Measurements from ENCODE around the gene FYCO1. TPM values are rescaled to one million over a fixed set of nuclear protein-coding genes. Genes with fewer than 3 reads are reported as not detected.

Gene FYCO1
- total RNA-seq, 1 donor from 2014 or later, result 56.2 TPM

DNA sequence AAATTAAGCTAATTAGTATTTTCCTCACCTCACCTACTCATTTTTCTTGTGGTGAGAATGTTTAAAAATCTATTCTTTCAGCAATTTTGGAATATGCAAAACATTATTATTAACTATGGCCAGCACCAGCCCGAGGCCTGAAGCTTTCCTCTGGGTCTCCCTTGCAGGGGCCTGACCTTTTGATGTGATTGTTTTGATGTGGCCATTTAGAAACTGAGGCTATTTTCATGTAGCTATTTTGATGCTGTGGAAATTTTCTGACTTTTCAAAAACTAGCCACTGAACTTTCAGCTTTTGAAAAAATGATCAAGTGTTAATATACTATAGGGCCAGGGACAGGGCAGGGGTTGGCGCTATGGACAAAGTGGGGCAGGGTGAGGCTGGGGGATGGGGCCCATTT is 117.5 kb downstream of the FYCO1 start:
- no peaks in the 10 kb centered on the region for H3K9me3 ChIP-seq
- DNase-seq (ENCODE audit: low spot score in 2 of 2), result no peak
- H3K36me3 ChIP-seq, result no peaks in the 10 kb centered on the region
- H3K4me3 ChIP-seq, result no peak overlapping the region
- TF ChIP-seq, protein P1, sequence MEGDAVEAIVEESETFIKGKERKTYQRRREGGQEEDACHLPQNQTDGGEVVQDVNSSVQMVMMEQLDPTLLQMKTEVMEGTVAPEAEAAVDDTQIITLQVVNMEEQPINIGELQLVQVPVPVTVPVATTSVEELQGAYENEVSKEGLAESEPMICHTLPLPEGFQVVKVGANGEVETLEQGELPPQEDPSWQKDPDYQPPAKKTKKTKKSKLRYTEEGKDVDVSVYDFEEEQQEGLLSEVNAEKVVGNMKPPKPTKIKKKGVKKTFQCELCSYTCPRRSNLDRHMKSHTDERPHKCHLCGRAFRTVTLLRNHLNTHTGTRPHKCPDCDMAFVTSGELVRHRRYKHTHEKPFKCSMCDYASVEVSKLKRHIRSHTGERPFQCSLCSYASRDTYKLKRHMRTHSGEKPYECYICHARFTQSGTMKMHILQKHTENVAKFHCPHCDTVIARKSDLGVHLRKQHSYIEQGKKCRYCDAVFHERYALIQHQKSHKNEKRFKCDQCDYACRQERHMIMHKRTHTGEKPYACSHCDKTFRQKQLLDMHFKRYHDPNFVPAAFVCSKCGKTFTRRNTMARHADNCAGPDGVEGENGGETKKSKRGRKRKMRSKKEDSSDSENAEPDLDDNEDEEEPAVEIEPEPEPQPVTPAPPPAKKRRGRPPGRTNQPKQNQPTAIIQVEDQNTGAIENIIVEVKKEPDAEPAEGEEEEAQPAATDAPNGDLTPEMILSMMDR (IDR thresholded peaks at IDR 0.05), result no peak
- intact Hi-C loops (cut with DNase I), result no loop called here
- no peaks in the 10 kb centered on the region for H3K4me1 ChIP-seq
- no peaks in the 10 kb centered on the region for H3K27me3 ChIP-seq
- H3K27ac ChIP-seq, result no peak overlapping the region

- no peaks in the 10 kb centered on the region for H3K36me3 ChIP-seq
- H3K9me3 ChIP-seq, result no peaks in the 10 kb centered on the region
- TF ChIP-seq, protein P1 (IDR thresholded peaks at IDR 0.05), result no peak
- no peak for DNase-seq (ENCODE audit: low spot score in 2 of 2)
- no peak overlapping the region for H3K27ac ChIP-seq
- H3K4me1 ChIP-seq, result no peaks in the 10 kb centered on the region
- no peaks in the 10 kb centered on the region for H3K27me3 ChIP-seq
- intact Hi-C loops (cut with DNase I), result no loop called here
- H3K4me3 ChIP-seq, result no peak overlapping the region
Measured at GRCh38 chr3:45874677-45875346, 120.8 kb downstream of the FYCO1 start.

DNA sequence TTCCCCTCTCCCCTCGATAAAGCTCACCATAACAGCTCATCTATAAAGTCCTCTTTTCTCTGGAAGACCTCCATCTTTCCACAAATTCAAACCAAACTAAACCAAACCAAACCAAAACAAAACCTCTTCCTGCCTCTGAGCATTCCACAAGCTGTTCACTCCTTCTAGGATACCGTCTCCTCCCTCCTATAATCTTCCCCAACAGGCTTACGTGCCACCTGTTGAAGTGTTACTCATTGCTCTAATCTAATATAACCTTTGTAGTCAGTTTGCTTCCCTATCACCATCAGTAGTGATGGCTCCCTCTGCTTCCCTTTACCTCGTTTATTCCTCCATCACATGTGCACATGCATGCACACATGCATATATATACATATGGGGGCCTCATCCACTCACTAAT is 122.0 kb downstream of the FYCO1 start:
- H3K27ac ChIP-seq, result no peak overlapping the region
- H3K4me3 ChIP-seq, result no peak overlapping the region
- no peaks in the 10 kb centered on the region for H3K9me3 ChIP-seq
- H3K27me3 ChIP-seq, result no peaks in the 10 kb centered on the region
- TF ChIP-seq, protein P1 (IDR thresholded peaks at IDR 0.05), result no peak
- intact Hi-C loops (cut with DNase I), result no loop called here
- H3K4me1 ChIP-seq, result no peaks in the 10 kb centered on the region
- H3K36me3 ChIP-seq, result no peaks in the 10 kb centered on the region
- DNase-seq (ENCODE audit: low spot score in 2 of 2), result no peak

DNA sequence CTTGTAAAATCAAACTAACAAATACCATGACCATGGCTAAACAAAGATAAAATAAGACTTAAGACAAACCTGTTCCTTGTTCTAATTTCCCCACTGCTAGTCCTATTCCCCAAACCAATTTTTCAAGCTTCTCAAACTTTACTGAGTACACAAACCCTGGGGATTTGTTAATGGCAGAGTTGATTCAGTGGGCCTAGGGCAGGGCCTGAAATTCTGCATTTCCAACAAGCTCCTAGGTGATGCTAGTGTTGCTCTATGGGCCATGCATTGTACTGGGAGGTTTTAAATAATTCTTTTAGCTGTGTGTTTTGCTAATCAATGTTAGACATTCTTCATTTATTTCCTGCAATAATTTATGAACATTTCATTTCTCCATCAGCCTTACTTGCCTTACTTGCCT is 122.6 kb downstream of the FYCO1 start:
- Histone ChIP-seq H3K36me3 (no peaks in the 10 kb centered on the region), H3K4me3 (no peak overlapping the region), H3K9me3 (no peaks in the 10 kb centered on the region), H3K27me3 (no peaks in the 10 kb centered on the region), H3K4me1 (no peaks in the 10 kb centered on the region), H3K27ac (no peak overlapping the region)
- TF ChIP-seq, protein P1 (IDR thresholded peaks at IDR 0.05), result no peak
- intact Hi-C loops (cut with DNase I), result no loop called here
- no peak for DNase-seq (ENCODE audit: low spot score in 2 of 2)

DNA sequence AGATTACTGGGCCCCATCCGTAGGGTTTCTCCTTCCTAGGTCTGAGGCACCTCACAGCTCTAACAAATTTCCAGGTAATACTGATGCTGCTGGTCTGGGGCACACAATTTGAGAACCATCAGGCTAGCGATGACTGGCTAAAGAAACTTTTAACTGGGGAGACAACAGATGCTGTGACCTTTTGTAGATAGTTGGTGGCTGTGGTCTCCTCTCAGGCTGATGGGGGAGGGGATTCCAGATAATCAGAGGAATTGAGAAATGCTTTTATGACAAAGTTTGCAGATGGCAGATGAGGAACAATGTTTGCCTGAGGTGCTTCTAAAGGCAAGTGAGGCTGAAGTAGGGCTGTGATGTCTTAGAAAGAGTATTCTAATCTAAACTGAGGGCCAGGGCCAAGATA is 123.1 kb downstream of the FYCO1 start:
- intact Hi-C loops (cut with DNase I), result no loop called here
- no peaks in the 10 kb centered on the region for H3K4me1 ChIP-seq
- no peaks in the 10 kb centered on the region for H3K27me3 ChIP-seq
- no peaks in the 10 kb centered on the region for H3K36me3 ChIP-seq
- no peaks in the 10 kb centered on the region for H3K9me3 ChIP-seq
- TF ChIP-seq, protein P1 (IDR thresholded peaks at IDR 0.05), result no peak
- H3K4me3 ChIP-seq, result no peak overlapping the region
- no peak overlapping the region for H3K27ac ChIP-seq
- DNase-seq (ENCODE audit: low spot score in 2 of 2), result no peak

GRCh38 chr3:45871780-45872179 is 123.8 kb downstream of the FYCO1 start:
- no peak for DNase-seq (ENCODE audit: low spot score in 2 of 2)
- H3K36me3 ChIP-seq, result no peaks in the 10 kb centered on the region
- TF ChIP-seq, protein P1 (IDR thresholded peaks at IDR 0.05), result no peak
- intact Hi-C loops (cut with DNase I), result no loop called here
- H3K4me1 ChIP-seq, result no peaks in the 10 kb centered on the region
- no peaks in the 10 kb centered on the region for H3K27me3 ChIP-seq
- H3K9me3 ChIP-seq, result no peaks in the 10 kb centered on the region
- no peak overlapping the region for H3K27ac ChIP-seq
- H3K4me3 ChIP-seq, result no peak overlapping the region
